GM12878 (cell line): ENCODE results near the gene SAP130. TPM values are rescaled to one million over a fixed set of nuclear protein-coding genes. Genes with fewer than 3 reads are reported as not detected.

Experiments used
- ATAC-seq: fragments of 200-7000 bp; cut with Tn5 transposase; 3 replicates; pipeline ENCODE4 v1.9.1; 2020; ENCODE audit warnings: mild to moderate bottlenecking, moderate library complexity
- BruUV-seq: library from RNA; stranded (reverse); fragments of 400-500 nt; replicated peaks from 2 replicates; lab custom pipeline; 2021; lab: Mats Ljungman, UMichigan
- CTCF ChIA-PET: fragments of 300-600 bp; sonication (Branson Sonifier 250); formaldehyde crosslinking; extraction: SDS; loops from one replicate; lab custom pipeline; 2021; ENCODE audit warnings: inconsistent platforms; lab: Yijun Ruan, JAX
- POLR2A ChIA-PET: fragments of 350-600 bp; formaldehyde crosslinking; extraction: SDS; loops from one replicate; lab custom pipeline; 2021; ENCODE audit warnings: inconsistent platforms; lab: Charles Lee
- RAD21 ChIA-PET: fragments of 300-600 bp; sonication (Branson Sonifier 250); formaldehyde crosslinking; loops from one replicate; lab custom pipeline; 2023; ENCODE audit warnings: antibody characterized with exemption; ENCODE audit not compliant: unreplicated experiment; lab: Charles Lee
- SMC1A ChIA-PET: fragments of 300-600 bp; sonication (Branson Sonifier 250); formaldehyde crosslinking; loops from one replicate; lab custom pipeline; 2023; ENCODE audit not compliant: unreplicated experiment, uncharacterized antibody; lab: Charles Lee
- DNase-seq: peaks from one replicate; pipeline ENCODE4 v3.0.0-alpha.2; 2011; ENCODE audit warnings: low read depth, low spot score
- FAIRE-seq: peaks from 3 replicates; lab custom pipeline; 2011; peaks lifted over from hg19 to GRCh38; lab: Jason Lieb, UNC
- H2AFZ ChIP-seq: 2 replicates; pipeline ENCODE4 v1.6.0; 2011; ENCODE audit warnings: low read depth, low read length, control low read depth; ENCODE audit not compliant: control insufficient read depth
- H3K27ac ChIP-seq: 2 replicates; pipeline ENCODE4 v1.5.1; 2011; ENCODE audit warnings: control low read depth; ENCODE audit not compliant: control insufficient read depth, insufficient read depth
- H3K27me3 ChIP-seq, 2 experiments: replicated peaks in 1 of 2; 2 replicates each; pipeline versions ENCODE4 v1.6.0 to v1.6.1; 2011; ENCODE audit warnings: low read length in 1 of 2; ENCODE audit not compliant: control insufficient read depth in 2 of 2, insufficient read depth in 2 of 2
- H3K36me3 ChIP-seq, 2 experiments: 2 replicates each; pipeline ENCODE4 v1.5.1; 2011; ENCODE audit warnings: low read length in 1 of 2; ENCODE audit not compliant: control insufficient read depth in 2 of 2, insufficient read depth in 2 of 2
- H3K4me1 ChIP-seq: 2 replicates; pipeline ENCODE4 v1.6.1; 2011; ENCODE audit warnings: mild to moderate bottlenecking, low read length, moderate library complexity, mixed read lengths; ENCODE audit not compliant: control insufficient read depth, insufficient read depth
- H3K4me2 ChIP-seq: 2 replicates; pipeline ENCODE4 v1.6.0; 2011; ENCODE audit warnings: control low read depth; ENCODE audit not compliant: control insufficient read depth, insufficient read depth
- H3K4me3 ChIP-seq: fragments of 200-600 bp; sonication (generic); 2 replicates; pipeline ENCODE4 v1.5.1; 2016
- H3K79me2 ChIP-seq: 2 replicates; pipeline ENCODE4 v1.6.0; 2011; ENCODE audit warnings: low read length; ENCODE audit not compliant: control insufficient read depth, insufficient read depth
- H3K9ac ChIP-seq: 2 replicates; pipeline ENCODE4 v1.8.0; 2011; ENCODE audit warnings: low read length, control low read depth, mixed read lengths; ENCODE audit not compliant: control insufficient read depth, insufficient read depth
- H3K9me3 ChIP-seq: replicated peaks from 3 replicates; pipeline ENCODE4 v1.5.1; 2011; ENCODE audit warnings: mild to moderate bottlenecking, low read length; ENCODE audit not compliant: control insufficient read depth, insufficient read depth
- H4K20me1 ChIP-seq: 2 replicates; pipeline ENCODE4 v1.6.0; 2011; ENCODE audit not compliant: control insufficient read depth, insufficient read depth
- CHD4 ChIP-seq: fragments of 200-600 bp; sonication (generic); IDR thresholded peaks from 2 replicates; pipeline ENCODE4 v1.6.1; 2016; ENCODE audit warnings: mild to moderate bottlenecking
- IRF4 ChIP-seq: IDR thresholded peaks from 2 replicates; pipeline ENCODE4 v1.6.1; 2011; ENCODE audit warnings: low read depth, low read length
- MEF2B ChIP-seq: fragments of 450-650 bp; IDR thresholded peaks from 2 replicates; pipeline ENCODE4 v1.6.1; 2018; ENCODE audit warnings: mild to moderate bottlenecking, moderate library complexity; ENCODE audit not compliant: partially characterized antibody, poor library complexity, severe bottlenecking
- MTA2 ChIP-seq: fragments of 450-650 bp; IDR thresholded peaks from 2 replicates; pipeline ENCODE4 v1.6.1; 2016; ENCODE audit warnings: low read depth, mild to moderate bottlenecking, moderate library complexity
- MYC ChIP-seq: IDR thresholded peaks from 2 replicates; pipeline ENCODE4 v1.6.1; 2011; ENCODE audit warnings: mild to moderate bottlenecking, low read length, moderate library complexity, inconsistent platforms; ENCODE audit not compliant: insufficient read depth, insufficient replicate concordance, insufficient read length, severe bottlenecking
- PAX8 ChIP-seq: fragments of 450-650 bp; IDR thresholded peaks from 2 replicates; pipeline ENCODE4 v1.6.1; 2017; ENCODE audit warnings: mild to moderate bottlenecking, moderate library complexity
- SIX5 ChIP-seq: IDR thresholded peaks from 2 replicates; pipeline ENCODE4 v1.6.1; 2011; ENCODE audit warnings: mild to moderate bottlenecking, low read depth, low read length, moderate library complexity; ENCODE audit not compliant: severe bottlenecking
- SREBF1 ChIP-seq: IDR thresholded peaks from 2 replicates; pipeline ENCODE4 v1.6.1; 2012; ENCODE audit warnings: mild to moderate bottlenecking, low read length
- TAF1 ChIP-seq: IDR thresholded peaks from 2 replicates; pipeline ENCODE4 v1.6.1; 2011; ENCODE audit warnings: mild to moderate bottlenecking, low read depth, low read length, borderline replicate concordance
- YBX1 ChIP-seq: fragments of 450-650 bp; IDR thresholded peaks from 2 replicates; pipeline ENCODE4 v1.6.1; 2016; ENCODE audit warnings: antibody characterized with exemption
- WGBS: methylation state at CpG from one replicate; pipeline ENCODE4 v1.1.6; 2016; ENCODE audit warnings: low lambda C conversion rate; ENCODE audit not compliant: insufficient replicate concordance, insufficient coverage; ENCODE audit errors: missing lambda C conversion rate; 5-methylcytosine and 5-hydroxymethylcytosine counted together
- in situ Hi-C: fragments of 300-500 bp; cut with MboI; formaldehyde crosslinking; loops from 9 replicates; pipeline ENCODE4 v1.14.3; 2018; ENCODE audit warnings: mixed read lengths
- intact Hi-C: fragments of 100-400 bp; cut with micrococcal nuclease; formaldehyde crosslinking; loops from one replicate; pipeline ENCODE4 v1.14.2; 2022; ENCODE audit not compliant: unreplicated experiment
- polyA plus RNA-seq, 11 experiments: library from polyadenylated mRNA; depleted of rRNA in 4 of 11; unstranded in 6 of 11; stranded (reverse) in 5 of 11; fragments of >200 nt; fragmentation: Nextera tagmentation in 4 of 11; fragmentation: Illumina TruSeq in 1 of 11; extraction: Ambion mirVana in 4 of 11; extraction: Trizol in 1 of 11; gene quantifications; 1 replicate in 1 of 11; 2 replicates in 10 of 11; pipeline versions ENCODE4 v1.2.1 to v1.2.3, GENCODE V29; 2011 to 2016; ENCODE audit warnings: inconsistent platforms in 2 of 11, missing spikeins in 2 of 11, low read depth in 1 of 11
- total RNA-seq, 4 experiments: library from RNA; depleted of rRNA in 3 of 4; stranded (reverse); fragments of >200 nt in 3 of 4; fragmentation: Illumina TruSeq in 1 of 4; extraction: Trizol in 1 of 4; gene quantifications; 2 replicates each; pipeline versions ENCODE4 v1.2.1 to v1.2.3, GENCODE V29; 2013 to 2021
- TF ChIP-seq, protein P1 (sequence below): fragments of 450-650 bp; formaldehyde crosslinking; IDR thresholded peaks from 2 replicates; pipeline ENCODE4 v1.5.0; 2022; ENCODE audit warnings: mild to moderate bottlenecking, missing genetic modification characterization
- TF ChIP-seq, protein P2 (sequence below): fragments of 450-650 bp; conservative IDR thresholded peaks from 2 replicates; pipeline ENCODE4 v1.6.1; 2017; ENCODE audit warnings: mild to moderate bottlenecking, moderate library complexity
- TF ChIP-seq, protein P3 (sequence below): fragments of 150-350 bp; IDR thresholded peaks from 2 replicates; pipeline ENCODE4 v1.6.1; 2016; ENCODE audit warnings: low read depth, low read length

Gene SAP130
- total and polyA plus RNA-seq, 10 of the 15 experiments (the other 5 are each of a cell fraction or from before 2014, with no cell fraction given): 5.0 to 26.2 (median 9.9) TPM

DNA sequence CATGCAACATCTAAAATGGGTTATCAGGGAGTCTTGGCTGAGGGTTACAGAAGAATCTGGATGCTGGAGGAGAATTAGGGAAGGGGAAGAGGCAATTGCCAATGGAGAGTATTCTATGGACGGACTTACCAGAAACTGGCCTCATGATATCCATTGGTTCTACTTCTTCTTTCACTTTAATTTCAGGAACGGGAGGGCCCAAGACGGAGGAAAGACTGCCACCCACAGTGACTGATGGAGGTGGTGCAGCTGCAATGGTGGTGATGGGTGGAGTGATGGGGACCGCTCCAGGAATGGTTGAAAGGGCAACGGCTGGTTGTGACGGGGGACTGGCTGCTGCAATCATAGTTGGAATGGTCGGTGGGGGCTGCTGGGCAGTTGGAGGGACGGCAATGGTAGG, 73.0 kb downstream of the SAP130 start:
- H2AFZ ChIP-seq: no peak overlapping the region
- ChIA-PET RAD21 (no interaction called here), SMC1A (no interaction called here), CTCF (no interaction called here), POLR2A (no interaction called here)
- H3K27ac ChIP-seq: no peak overlapping the region
- H3K4me2 ChIP-seq: no peak overlapping the region
- no peaks in the 10 kb centered on the region for H3K79me2 ChIP-seq
- intact Hi-C loops (no loop called here), in situ Hi-C loops (no loop called here)
- H3K36me3 ChIP-seq: peaks cover 5 to 19% of the 10 kb centered on the region in 2 experiments
- 0 out of 2 replicates have a peak, but pooled peaks cover 4% of the 10 kb centered on the region for H3K4me1 ChIP-seq
- no peaks in the 10 kb centered on the region for H4K20me1 ChIP-seq
- H3K27me3 ChIP-seq: no peaks in the 10 kb centered on the region
- no TSS peak for BruUV-seq
- H3K9me3 ChIP-seq: no peaks in the 10 kb centered on the region
- DNase-seq (no peak), ATAC-seq (no peak), FAIRE-seq (no peak)
- WGBS: 98% methylated on average over 8 of the region's 8 CpGs
- no peak overlapping the region for H3K4me3 ChIP-seq
- TF ChIP-seq CHD4: no peak
- no peak for TF ChIP-seq MEF2B
- no peak for TF ChIP-seq SREBF1
- no peak for TF ChIP-seq YBX1
- TF ChIP-seq, protein P1, sequence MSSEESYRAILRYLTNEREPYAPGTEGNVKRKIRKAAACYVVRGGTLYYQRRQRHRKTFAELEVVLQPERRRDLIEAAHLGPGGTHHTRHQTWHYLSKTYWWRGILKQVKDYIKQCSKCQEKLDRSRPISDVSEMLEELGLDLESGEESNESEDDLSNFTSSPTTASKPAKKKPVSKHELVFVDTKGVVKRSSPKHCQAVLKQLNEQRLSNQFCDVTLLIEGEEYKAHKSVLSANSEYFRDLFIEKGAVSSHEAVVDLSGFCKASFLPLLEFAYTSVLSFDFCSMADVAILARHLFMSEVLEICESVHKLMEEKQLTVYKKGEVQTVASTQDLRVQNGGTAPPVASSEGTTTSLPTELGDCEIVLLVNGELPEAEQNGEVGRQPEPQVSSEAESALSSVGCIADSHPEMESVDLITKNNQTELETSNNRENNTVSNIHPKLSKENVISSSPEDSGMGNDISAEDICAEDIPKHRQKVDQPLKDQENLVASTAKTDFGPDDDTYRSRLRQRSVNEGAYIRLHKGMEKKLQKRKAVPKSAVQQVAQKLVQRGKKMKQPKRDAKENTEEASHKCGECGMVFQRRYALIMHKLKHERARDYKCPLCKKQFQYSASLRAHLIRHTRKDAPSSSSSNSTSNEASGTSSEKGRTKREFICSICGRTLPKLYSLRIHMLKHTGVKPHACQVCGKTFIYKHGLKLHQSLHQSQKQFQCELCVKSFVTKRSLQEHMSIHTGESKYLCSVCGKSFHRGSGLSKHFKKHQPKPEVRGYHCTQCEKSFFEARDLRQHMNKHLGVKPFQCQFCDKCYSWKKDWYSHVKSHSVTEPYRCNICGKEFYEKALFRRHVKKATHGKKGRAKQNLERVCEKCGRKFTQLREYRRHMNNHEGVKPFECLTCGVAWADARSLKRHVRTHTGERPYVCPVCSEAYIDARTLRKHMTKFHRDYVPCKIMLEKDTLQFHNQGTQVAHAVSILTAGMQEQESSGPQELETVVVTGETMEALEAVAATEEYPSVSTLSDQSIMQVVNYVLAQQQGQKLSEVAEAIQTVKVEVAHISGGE (CRISPR knock-in tag): no peak
- no peak for TF ChIP-seq MTA2
- TF ChIP-seq, protein P2, sequence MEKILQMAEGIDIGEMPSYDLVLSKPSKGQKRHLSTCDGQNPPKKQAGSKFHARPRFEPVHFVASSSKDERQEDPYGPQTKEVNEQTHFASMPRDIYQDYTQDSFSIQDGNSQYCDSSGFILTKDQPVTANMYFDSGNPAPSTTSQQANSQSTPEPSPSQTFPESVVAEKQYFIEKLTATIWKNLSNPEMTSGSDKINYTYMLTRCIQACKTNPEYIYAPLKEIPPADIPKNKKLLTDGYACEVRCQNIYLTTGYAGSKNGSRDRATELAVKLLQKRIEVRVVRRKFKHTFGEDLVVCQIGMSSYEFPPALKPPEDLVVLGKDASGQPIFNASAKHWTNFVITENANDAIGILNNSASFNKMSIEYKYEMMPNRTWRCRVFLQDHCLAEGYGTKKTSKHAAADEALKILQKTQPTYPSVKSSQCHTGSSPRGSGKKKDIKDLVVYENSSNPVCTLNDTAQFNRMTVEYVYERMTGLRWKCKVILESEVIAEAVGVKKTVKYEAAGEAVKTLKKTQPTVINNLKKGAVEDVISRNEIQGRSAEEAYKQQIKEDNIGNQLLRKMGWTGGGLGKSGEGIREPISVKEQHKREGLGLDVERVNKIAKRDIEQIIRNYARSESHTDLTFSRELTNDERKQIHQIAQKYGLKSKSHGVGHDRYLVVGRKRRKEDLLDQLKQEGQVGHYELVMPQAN: no peak
- no peak for TF ChIP-seq PAX8
- no peak for TF ChIP-seq MYC
- TF ChIP-seq, protein P3, sequence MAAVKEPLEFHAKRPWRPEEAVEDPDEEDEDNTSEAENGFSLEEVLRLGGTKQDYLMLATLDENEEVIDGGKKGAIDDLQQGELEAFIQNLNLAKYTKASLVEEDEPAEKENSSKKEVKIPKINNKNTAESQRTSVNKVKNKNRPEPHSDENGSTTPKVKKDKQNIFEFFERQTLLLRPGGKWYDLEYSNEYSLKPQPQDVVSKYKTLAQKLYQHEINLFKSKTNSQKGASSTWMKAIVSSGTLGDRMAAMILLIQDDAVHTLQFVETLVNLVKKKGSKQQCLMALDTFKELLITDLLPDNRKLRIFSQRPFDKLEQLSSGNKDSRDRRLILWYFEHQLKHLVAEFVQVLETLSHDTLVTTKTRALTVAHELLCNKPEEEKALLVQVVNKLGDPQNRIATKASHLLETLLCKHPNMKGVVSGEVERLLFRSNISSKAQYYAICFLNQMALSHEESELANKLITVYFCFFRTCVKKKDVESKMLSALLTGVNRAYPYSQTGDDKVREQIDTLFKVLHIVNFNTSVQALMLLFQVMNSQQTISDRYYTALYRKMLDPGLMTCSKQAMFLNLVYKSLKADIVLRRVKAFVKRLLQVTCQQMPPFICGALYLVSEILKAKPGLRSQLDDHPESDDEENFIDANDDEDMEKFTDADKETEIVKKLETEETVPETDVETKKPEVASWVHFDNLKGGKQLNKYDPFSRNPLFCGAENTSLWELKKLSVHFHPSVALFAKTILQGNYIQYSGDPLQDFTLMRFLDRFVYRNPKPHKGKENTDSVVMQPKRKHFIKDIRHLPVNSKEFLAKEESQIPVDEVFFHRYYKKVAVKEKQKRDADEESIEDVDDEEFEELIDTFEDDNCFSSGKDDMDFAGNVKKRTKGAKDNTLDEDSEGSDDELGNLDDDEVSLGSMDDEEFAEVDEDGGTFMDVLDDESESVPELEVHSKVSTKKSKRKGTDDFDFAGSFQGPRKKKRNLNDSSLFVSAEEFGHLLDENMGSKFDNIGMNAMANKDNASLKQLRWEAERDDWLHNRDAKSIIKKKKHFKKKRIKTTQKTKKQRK: no peak
- no peak for TF ChIP-seq IRF4
- no peak for TF ChIP-seq SIX5
- TF ChIP-seq TAF1: no peak
- no peak overlapping the region for H3K9ac ChIP-seq
